Activated T-helper 1 cell treated with anti-CD3 and anti-CD28 coated beads, Interleukin-12 subunit alpha, Interleukin-12 subunit beta, Interleukin-2, Interleukin-4 antibody, amounts not matched to agents 30 ng/mL and 10 ng/mL and 1 ng/mL, durations not matched to agents 14 hours and 24 hours and 36 hours (primary cell): Measurements from ENCODE around the gene TUBA4B. TPM values are rescaled to one million over a fixed set of nuclear protein-coding genes. Genes with fewer than 3 reads are reported as not detected.

Experiments
- DNase-seq: peaks from one replicate; pipeline ENCODE4 v3.0.0; 2021; ENCODE audit warnings: low spot score
- H3K27ac Mint-ChIP-seq: one replicate; pipeline ENCODE4 v1.8.0; 2021; ENCODE audit warnings: mild to moderate bottlenecking, mixed read lengths
- H3K27me3 Mint-ChIP-seq: one replicate; pipeline ENCODE4 v1.8.0; 2022; ENCODE audit warnings: mild to moderate bottlenecking, moderate library complexity, mixed read lengths; ENCODE audit not compliant: insufficient read depth
- H3K36me3 Mint-ChIP-seq: one replicate; pipeline ENCODE4 v1.8.0; 2021; ENCODE audit warnings: low read depth, mixed read lengths
- H3K4me1 Mint-ChIP-seq: one replicate; pipeline ENCODE4 v1.8.0; 2021; ENCODE audit warnings: low read depth, mixed read lengths
- H3K4me3 Mint-ChIP-seq: one replicate; pipeline ENCODE4 v1.8.0; 2021; ENCODE audit warnings: mild to moderate bottlenecking, moderate library complexity, mixed read lengths
- H3K9me3 Mint-ChIP-seq: one replicate; pipeline ENCODE4 v1.8.0; 2021; ENCODE audit warnings: mixed read lengths
- intact Hi-C: fragments of 100-400 bp; cut with micrococcal nuclease; formaldehyde crosslinking; loops from one replicate; pipeline ENCODE4 v1.15.1; 2024
- total RNA-seq: library from RNA; stranded (reverse); gene quantifications from 2 replicates; pipeline ENCODE4 v1.2.3, GENCODE V29; 2022

The TUBA4B gene
- total RNA-seq, 1 donor from 2014 or later, result not detected

GRCh38 chr2:219278655-219279150 is 25.7 kb downstream of the TUBA4B start:
- Mint-ChIP-seq H3K27me3 (peaks cover 3% of the 10 kb centered on the region), H3K36me3 (peaks cover 21% of the 10 kb centered on the region)
- DNase-seq, result no peak

DNA sequence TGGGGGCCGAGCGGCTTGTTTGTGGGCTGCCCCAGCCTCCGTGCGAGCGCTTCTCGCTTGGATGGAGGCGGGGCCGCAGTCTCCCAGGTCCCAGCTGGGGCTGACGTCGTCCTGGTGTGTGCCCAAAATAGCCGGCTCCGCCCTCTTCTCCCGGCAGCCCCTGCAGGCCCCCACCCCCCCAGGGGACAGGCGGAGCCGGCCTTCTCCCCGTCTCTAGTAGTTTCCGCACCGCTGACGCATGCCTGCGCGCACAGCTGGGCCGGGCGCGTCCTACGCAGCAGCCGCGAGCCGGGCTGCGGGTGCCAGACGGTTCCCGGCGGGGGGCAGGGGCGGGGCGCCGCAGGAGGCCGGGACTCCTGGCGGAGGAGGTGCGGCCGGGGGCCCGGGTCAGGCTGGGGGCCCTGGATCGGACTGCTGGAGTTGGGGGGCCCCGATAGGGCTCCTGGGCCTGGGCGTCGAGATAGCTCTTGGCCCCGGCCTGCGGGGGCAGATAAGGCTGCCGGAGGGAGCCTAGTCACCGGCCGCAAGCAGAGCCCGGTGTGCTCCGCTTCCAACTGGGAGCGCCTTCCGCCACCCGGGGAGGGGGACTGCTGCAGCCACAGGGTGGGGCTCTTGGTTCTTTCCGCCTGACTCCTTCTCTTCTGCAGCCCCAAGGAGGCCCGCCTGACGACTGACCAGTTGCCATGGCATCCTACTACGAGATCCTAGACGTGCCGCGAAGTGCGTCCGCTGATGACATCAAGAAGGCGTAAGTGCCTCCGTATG is 26.3 kb downstream of the TUBA4B start, which contains the start of gene DNAJB2:
DNAJB2 (plus strand) TSS at position 216 of the 765 bp plus-strand sequence; CDS start at position 684, 468 bp downstream.
- Mint-ChIP-seq H3K27me3 (no peaks in the 10 kb centered on the region), H3K4me3 (peak within 1 kb of the TSS; percentile 94), H3K36me3 (peaks cover 22% of the 10 kb centered on the region), H3K4me1 (peaks cover 45% of the 10 kb centered on the region), H3K27ac (peak within 1 kb of the TSS; percentile 99), H3K9me3 (no peaks in the 10 kb centered on the region)
- intact Hi-C loops, result loop anchor here (1.0 to 2.0 kb wide), 14 partner anchors 15 to 883 kb away; partner anchors contain the start of genes ANKZF1, ATG9A, CHPF and DNPEP
- DNase-seq, result peak; percentile 99

More at GRCh38 chr2:219278655-219279150, 25.7 kb downstream of the TUBA4B start:
- peak overlapping the region; percentile 93 for H3K27ac Mint-ChIP-seq
- intact Hi-C loops, result loop anchor here (1.0 to 2.0 kb wide), 14 partner anchors 16 to 882 kb away; partner anchors contain the start of genes ANKZF1, ATG9A, CHPF and DNPEP
- H3K9me3 Mint-ChIP-seq, result no peaks in the 10 kb centered on the region
- H3K4me1 Mint-ChIP-seq, result peaks cover 45% of the 10 kb centered on the region
- peak overlapping the region; percentile 76 for H3K4me3 Mint-ChIP-seq

DNA sequence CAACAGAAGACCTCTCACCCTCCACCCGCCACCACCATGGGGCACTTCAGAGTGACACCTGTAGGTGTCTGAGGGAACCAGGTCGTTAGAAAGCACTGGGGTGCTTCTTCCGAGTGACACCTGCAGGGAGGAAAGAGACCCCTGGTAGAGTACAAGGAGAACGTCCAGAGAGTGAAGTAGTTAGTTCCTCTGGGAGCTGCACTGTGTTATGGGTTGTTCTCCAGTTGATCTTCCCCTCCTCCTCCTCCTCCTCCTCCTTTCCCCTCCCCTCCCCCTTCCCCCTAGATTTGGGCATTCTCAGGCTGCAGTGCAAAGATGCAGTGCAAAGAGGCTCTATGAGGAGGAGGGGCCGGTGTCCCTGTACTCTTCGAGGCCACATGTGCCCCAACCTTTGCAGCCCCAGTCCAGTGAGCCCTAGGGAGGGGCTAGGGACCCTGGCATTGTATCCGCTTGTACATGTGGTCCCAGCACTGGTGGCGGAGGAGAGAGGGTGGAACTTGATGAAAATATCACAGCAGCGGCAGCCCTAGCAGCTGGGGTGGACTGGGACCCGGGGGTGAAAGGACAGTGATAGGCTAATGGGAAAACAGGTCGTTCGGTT is 27.0 kb downstream of the TUBA4B start:
- Mint-ChIP-seq H3K27ac (peak overlapping the region; percentile 99), H3K4me1 (peaks cover 45% of the 10 kb centered on the region), H3K27me3 (no peaks in the 10 kb centered on the region)

DNA sequence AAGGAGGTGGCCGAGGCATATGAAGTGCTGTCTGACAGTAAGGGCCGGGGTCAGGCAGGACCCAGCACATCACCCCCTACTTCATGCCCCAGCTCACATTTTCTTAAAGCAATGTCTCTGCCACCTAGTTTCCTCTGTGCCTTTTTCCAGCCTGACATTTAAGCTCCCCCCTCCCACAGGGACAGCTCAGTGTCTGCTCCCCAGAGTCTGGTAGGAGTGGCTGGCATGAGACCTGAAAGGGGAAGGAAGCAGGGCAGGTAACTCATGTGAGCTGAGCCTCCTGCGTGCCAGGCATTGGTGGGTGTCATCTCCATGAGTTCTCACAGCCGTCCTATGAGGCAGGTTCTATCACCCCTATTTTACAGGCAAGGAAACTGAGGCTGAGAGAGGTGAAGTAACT is 27.6 kb downstream of the TUBA4B start:
- Mint-ChIP-seq H3K27ac (peak overlapping the region; percentile 99), H3K9me3 (no peaks in the 10 kb centered on the region), H3K4me1 (peaks cover 45% of the 10 kb centered on the region), H3K4me3 (peak overlapping the region; percentile 94), H3K36me3 (peaks cover 24% of the 10 kb centered on the region), H3K27me3 (no peaks in the 10 kb centered on the region)
- intact Hi-C loops, result no loop called here
- no peak for DNase-seq

More for the DNA sequence above, 27.0 kb downstream of the TUBA4B start:
- Mint-ChIP-seq H3K4me3 (peak overlapping the region; percentile 94), H3K36me3 (peaks cover 22% of the 10 kb centered on the region), H3K9me3 (no peaks in the 10 kb centered on the region)
- DNase-seq, result no peak
- intact Hi-C loops, result loop anchor here (1.0 to 2.0 kb wide), 14 partner anchors 14 to 883 kb away; partner anchors contain the start of genes ANKZF1, ATG9A, CHPF and DNPEP

GRCh38 chr2:219281588-219281987 is 28.5 kb downstream of the TUBA4B start:
- DNase-seq, result no peak
- Mint-ChIP-seq H3K36me3 (peaks cover 28% of the 10 kb centered on the region), H3K27ac (no peak overlapping the region), H3K4me3 (no peak overlapping the region), H3K4me1 (peaks cover 45% of the 10 kb centered on the region), H3K9me3 (no peaks in the 10 kb centered on the region), H3K27me3 (no peaks in the 10 kb centered on the region)
- intact Hi-C loops, result no loop called here

DNA sequence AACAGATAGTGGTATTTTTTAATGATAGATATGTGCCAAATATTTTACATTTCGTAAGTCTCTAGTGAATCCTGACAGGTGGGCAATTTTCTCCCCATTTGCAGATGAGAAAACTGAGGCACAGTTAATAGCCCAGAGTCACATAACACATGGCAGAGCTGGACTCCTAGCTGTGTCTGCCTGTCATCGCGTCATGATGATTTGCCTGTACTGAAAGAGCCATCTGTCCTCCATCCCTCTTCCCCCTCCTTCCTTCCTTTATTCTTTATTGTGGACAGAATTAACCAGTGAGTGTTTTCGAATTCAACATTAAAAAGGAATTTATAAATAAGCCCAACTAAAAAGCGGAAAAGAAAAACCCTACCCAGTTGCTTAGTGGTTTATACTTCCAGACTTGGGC is 29.3 kb downstream of the TUBA4B start:
- Mint-ChIP-seq H3K4me1 (peaks cover 40% of the 10 kb centered on the region), H3K27ac (no peak overlapping the region), H3K9me3 (no peaks in the 10 kb centered on the region), H3K4me3 (no peak overlapping the region), H3K36me3 (peaks cover 28% of the 10 kb centered on the region), H3K27me3 (no peaks in the 10 kb centered on the region)
- intact Hi-C loops, result no loop called here
- no peak for DNase-seq

DNA sequence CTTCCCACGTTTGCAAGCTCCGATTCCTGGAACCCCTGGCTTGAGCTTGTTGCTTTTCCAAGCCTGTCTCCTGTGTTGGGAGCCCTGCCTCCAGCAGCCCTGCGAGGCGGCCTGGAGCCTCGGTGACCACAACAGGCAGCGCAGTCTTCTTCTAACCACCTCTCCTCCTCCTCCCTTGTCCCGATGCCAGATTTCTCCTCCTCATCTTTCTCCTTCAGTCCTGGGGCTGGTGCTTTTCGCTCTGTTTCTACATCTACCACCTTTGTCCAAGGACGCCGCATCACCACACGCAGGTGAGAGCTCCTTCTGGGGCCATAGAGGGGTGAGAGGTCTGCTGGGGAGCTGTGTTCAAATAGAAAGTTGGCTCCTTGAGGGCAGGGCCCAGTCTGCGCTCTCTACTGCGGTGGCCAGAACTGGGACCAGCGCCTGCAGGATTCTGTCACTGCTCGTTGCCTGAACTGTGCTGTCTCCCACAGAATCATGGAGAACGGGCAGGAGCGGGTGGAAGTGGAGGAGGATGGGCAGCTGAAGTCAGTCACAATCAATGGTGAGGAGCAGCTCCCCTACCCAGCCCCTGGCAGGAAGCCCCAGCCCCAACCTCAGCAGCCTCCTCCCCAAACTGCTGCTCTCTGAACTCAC is 30.0 kb downstream of the TUBA4B start:
- no peak for DNase-seq
- Mint-ChIP-seq H3K9me3 (no peaks in the 10 kb centered on the region), H3K36me3 (peaks cover 28% of the 10 kb centered on the region), H3K27me3 (no peaks in the 10 kb centered on the region), H3K4me1 (peaks cover 33% of the 10 kb centered on the region), H3K4me3 (no peak overlapping the region), H3K27ac (no peak overlapping the region)
- intact Hi-C loops, result no loop called here

DNA sequence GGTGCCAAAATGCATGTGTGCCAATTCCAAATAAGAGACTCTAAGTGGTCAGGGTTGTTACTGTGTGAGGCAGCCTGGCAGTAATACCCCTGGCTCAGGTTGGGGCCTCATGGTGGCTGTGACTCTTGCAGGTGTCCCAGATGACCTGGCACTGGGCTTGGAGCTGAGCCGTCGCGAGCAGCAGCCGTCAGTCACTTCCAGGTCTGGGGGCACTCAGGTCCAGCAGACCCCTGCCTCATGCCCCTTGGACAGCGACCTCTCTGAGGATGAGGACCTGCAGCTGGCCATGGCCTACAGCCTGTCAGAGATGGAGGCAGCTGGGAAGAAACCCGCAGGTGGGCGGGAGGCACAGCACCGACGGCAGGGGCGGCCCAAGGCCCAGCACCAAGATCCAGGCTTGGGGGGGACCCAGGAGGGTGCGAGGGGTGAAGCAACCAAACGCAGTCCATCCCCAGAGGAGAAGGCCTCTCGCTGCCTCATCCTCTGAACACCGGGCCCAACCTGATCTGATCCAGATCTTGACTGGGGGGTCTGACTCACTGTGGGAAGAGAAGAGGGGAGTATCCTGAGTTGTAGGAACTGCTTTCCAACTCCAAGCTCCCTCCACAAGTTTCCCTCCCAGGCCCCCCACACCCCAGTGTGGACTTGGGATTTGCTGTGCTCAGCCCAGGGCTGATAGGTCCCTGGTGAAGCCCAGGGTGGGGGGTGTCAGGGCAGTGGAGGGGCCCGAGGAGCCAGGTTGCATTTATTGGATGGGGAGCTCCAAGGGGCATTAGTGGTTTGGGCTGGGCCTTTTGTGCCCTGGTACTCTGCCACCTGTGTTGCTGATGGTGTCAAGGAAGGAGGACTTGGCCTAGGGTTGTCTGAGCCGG is 31.7 kb downstream of the TUBA4B start:
- Mint-ChIP-seq H3K27me3 (no peaks in the 10 kb centered on the region), H3K9me3 (no peaks in the 10 kb centered on the region), H3K27ac (no peak overlapping the region), H3K36me3 (peaks cover 28% of the 10 kb centered on the region), H3K4me3 (no peak overlapping the region), H3K4me1 (peaks cover 21% of the 10 kb centered on the region)
- intact Hi-C loops, result no loop called here
- DNase-seq, result no peak

DNA sequence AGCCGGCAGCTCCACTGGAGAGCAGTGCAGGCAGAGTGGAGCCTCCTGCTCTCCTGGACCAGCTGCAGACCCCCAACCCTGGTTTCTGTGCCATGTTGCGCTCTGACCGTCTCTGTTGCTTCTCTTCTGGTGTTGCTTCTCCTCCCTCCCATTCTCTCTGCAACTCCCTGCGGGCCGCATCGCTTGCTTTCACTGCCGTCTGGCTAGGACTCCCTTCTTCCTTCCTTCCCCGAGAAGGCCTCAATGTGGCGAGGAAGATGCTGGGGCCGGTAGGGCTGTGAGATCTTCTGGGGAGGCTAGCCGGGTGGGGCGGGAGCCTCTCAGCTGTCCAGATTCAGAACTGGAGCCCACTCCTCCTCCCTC is 32.3 kb downstream of the TUBA4B start:
- no peak for DNase-seq
- H3K4me3 Mint-ChIP-seq, result no peak overlapping the region
- H3K9me3 Mint-ChIP-seq, result no peaks in the 10 kb centered on the region
- intact Hi-C loops, result no loop called here
- peaks cover 15% of the 10 kb centered on the region for H3K4me1 Mint-ChIP-seq
- peaks cover 28% of the 10 kb centered on the region for H3K36me3 Mint-ChIP-seq
- H3K27ac Mint-ChIP-seq, result no peak overlapping the region
- H3K27me3 Mint-ChIP-seq, result no peaks in the 10 kb centered on the region

- peaks cover 5% of the 10 kb centered on the region for H3K27me3 Mint-ChIP-seq
- intact Hi-C loops, result no loop called here
- no peak for DNase-seq
- peaks cover 28% of the 10 kb centered on the region for H3K36me3 Mint-ChIP-seq
- no peak overlapping the region for H3K4me3 Mint-ChIP-seq
- H3K4me1 Mint-ChIP-seq, result peaks cover 9% of the 10 kb centered on the region
- H3K27ac Mint-ChIP-seq, result no peak overlapping the region
- no peaks in the 10 kb centered on the region for H3K9me3 Mint-ChIP-seq
These were observed 32.9 kb downstream of the TUBA4B start for GRCh38 chr2:219285894-219286425.

DNA sequence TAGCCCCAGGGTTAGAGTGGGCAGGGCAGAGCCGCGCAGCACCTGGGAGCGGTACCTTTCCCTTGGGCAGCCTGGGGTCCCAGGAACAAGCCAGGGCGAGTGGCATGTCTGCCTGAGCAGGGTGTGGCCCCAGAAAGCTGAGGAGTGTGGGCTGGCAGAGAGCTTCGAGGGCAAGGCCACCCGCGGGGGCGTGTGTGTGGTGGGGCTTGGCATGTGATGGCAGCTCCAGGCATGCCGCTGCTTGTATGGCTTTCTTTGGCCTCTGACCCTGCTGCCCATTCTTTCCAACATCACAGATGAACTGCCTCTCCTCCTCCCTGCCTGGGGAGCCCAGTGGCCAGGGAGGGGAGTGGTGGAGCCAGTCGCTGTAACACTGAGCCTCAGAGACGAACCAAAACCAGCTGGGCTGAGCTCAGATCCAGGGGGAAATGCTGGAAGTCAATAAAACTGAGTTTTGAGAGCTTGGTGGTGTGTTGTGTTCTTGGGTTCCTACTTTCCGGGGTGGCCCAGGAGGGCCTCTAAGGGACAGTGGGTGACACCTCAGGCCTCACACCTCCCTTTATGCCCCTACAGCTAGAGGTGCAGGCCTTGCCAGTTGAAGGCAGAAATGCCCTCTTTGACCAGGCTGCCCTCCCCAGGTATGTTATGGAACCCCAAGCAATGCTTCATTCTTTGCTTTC is 33.5 kb downstream of the TUBA4B start:
- Mint-ChIP-seq H3K36me3 (peaks cover 22% of the 10 kb centered on the region), H3K27me3 (peaks cover 9% of the 10 kb centered on the region), H3K4me3 (no peak overlapping the region), H3K4me1 (peaks cover 2% of the 10 kb centered on the region), H3K9me3 (no peaks in the 10 kb centered on the region), H3K27ac (peak overlapping the region; percentile 63)
- DNase-seq, result no peak
- intact Hi-C loops, result no loop called here
